ENCODE data around the gene C3orf70. TPM values are rescaled to one million over a fixed set of nuclear protein-coding genes. Genes with fewer than 3 reads are reported as not detected.

C3orf70 gene
- total and polyA plus RNA-seq, 12 donors: 0.75 to 2.2 (median 1.7) TPM

- TF ChIP-seq CTCF (IDR thresholded peaks at IDR 0.05): no peak
- intact Hi-C loops (cut with DNase I): no loop called here
- H3K27me3 ChIP-seq: no peaks in the 10 kb centered on the region
- H3K4me1 ChIP-seq: peaks cover 0 to 15% (median 0%) of the 10 kb centered on the region in 9 donors
- DNase-seq: no peak
- H3K4me3 ChIP-seq: no peak overlapping the region
- no peak overlapping the region for H3K27ac ChIP-seq
- 56 to 62% methylated on average over 4 of the region's 4 CpGs for WGBS, 2 donors
- no peaks in the 10 kb centered on the region for H3K36me3 ChIP-seq
- ATAC-seq: peak in 1 of 8 donors; percentile 42
- no peaks in the 10 kb centered on the region for H3K9me3 ChIP-seq
Measured at GRCh38 chr3:185094697-185095096, 58.2 kb downstream of the C3orf70 start.

DNA sequence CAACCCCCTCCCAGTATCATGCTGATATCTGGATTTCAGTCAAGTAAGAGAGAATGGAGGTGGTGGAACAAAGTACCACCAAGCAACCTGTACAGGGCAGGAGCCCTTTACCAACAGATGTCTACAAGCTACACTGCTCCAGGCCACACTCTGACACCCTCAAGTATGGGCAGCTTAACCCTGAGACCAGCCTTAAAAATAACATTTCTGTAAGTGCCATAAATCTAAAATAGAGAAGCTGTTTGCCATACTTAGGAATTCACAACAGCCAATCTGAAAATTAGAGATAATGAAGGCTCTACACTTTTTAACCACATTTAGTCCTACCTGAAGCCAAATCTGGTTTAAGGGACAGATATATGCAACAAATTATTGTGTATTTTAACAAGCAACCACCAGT, 59.7 kb downstream of the C3orf70 start:
- no peaks in the 10 kb centered on the region for H3K9me3 ChIP-seq
- ATAC-seq: no peak

GRCh38 chr3:185090811-185091210, 62.0 kb downstream of the C3orf70 start:
- Histone ChIP-seq H3K9me3 (no peaks in the 10 kb centered on the region), H3K4me1 (peaks cover 0 to 15% (median 0%) of the 10 kb centered on the region in 9 donors), H3K36me3 (no peaks in the 10 kb centered on the region), H3K27me3 (no peaks in the 10 kb centered on the region), H3K27ac (no peak overlapping the region), H3K4me3 (no peak overlapping the region)
- 94 to 98% methylated on average over 4 of the region's 4 CpGs for WGBS, 2 donors
- no peak for TF ChIP-seq CTCF (IDR thresholded peaks at IDR 0.05)
- intact Hi-C loops (cut with DNase I): no loop called here
- DNase-seq (no peak), ATAC-seq (no peak)

More for the DNA sequence above, 59.7 kb downstream of the C3orf70 start:
- intact Hi-C loops (cut with DNase I): no loop called here
- TF ChIP-seq CTCF (IDR thresholded peaks at IDR 0.05): no peak
- no peaks in the 10 kb centered on the region for H3K27me3 ChIP-seq
- H3K4me1 ChIP-seq: peaks cover 0 to 15% (median 0%) of the 10 kb centered on the region in 9 donors
- no peak for DNase-seq
- no peak overlapping the region for H3K4me3 ChIP-seq
- H3K27ac ChIP-seq: no peak overlapping the region
- H3K36me3 ChIP-seq: no peaks in the 10 kb centered on the region

DNA sequence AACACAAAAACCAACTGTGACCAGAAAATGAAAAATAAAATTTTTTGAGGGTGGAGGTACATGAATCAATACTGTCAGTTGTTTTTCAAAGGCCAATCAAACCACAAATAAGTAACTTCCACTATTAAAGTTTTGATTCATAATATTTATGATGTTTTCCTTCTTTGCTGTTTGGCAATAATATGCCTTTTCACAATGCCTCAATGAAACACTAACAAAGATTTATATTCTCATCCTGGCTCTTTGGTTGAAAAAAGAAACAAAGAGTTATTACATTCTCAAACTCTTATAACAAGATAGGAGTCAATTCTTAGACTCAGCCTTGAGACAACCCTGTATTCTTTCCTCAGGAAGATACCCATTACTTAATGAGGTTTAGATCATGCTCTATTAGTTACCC, 63.1 kb downstream of the C3orf70 start:
- H3K27ac ChIP-seq: no peak overlapping the region
- no peak overlapping the region for H3K4me3 ChIP-seq
- H3K4me1 ChIP-seq: peaks cover 0 to 11% (median 0%) of the 10 kb centered on the region in 9 donors
- no peak for TF ChIP-seq CTCF (IDR thresholded peaks at IDR 0.05)
- H3K9me3 ChIP-seq: no peaks in the 10 kb centered on the region
- H3K27me3 ChIP-seq: no peaks in the 10 kb centered on the region
- intact Hi-C loops (cut with DNase I): no loop called here
- H3K36me3 ChIP-seq: no peaks in the 10 kb centered on the region
- DNase-seq: no peak
- ATAC-seq: no peak
